Activated naive CD4-positive, alpha-beta T cell treated with anti-CD3 and anti-CD28 coated beads, Interleukin-2, amount 50 U/mL, for 16 hours (primary cell): ENCODE measurements around the gene MTARC1.

ENCODE experiments used
- DNase-seq: peaks from one replicate; pipeline ENCODE4 v3.0.0-alpha.2; 2020

Gene MTARC1

DNA sequence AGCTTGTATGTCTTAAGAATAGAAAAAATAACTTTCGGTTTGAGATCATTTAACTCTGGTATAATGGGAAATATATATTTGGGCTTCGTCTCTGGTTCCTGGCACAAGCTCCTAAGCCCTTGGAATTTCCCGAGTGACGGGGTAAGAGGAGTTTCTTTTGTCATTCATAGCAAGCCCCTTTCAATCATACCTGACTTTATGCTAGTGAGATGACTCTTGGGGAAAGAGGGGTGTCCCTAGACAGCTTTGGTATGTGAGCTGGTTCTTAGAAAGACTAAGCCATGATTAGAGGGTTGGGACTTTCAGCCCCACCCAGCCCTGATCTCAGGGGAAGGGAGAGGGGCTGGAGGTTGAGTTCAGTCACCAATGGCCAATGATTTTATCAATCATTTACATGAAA is 13.9 kb upstream of the MTARC1 start:
- DNase-seq = no peak

DNA sequence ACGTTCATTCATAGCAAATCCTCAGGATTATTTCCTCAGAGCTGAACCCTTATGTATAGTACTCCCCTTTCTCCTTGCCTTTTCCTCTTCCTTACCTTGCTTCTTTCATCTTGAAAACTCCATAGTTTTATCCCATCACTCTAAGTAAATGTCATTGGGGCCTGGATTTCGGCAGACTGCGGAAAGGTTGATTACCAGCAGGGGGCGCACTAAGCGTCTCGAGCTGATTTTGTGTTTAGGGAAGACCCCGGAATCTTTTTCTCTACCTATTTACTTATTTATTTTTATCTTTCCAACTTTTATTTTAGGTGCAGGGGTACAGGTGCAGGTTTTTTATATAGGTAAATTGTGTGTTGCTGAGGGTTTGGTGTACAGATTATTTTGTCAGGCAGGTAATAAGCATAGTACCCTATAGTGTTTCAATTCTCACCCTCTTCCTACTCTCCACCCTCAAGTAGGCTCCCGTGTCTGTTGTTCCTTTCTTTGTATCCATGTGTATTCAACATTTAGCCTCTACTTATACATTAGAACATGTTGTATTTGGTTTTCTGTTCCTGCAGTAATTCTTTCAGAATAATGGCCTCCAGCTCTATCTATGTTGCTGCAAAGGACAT is 11.4 kb upstream of the MTARC1 start:
- peak; percentile 24 for DNase-seq

- DNase-seq = no peak
Observed at GRCh38 chr1:220776254-220776653, 10.5 kb upstream of the MTARC1 start.

GRCh38 chr1:220776720-220777326 is 9.9 kb upstream of the MTARC1 start:
- DNase-seq = peak; percentile 67

GRCh38 chr1:220783453-220783852 is 3.3 kb upstream of the MTARC1 start:
- DNase-seq = no peak

DNA sequence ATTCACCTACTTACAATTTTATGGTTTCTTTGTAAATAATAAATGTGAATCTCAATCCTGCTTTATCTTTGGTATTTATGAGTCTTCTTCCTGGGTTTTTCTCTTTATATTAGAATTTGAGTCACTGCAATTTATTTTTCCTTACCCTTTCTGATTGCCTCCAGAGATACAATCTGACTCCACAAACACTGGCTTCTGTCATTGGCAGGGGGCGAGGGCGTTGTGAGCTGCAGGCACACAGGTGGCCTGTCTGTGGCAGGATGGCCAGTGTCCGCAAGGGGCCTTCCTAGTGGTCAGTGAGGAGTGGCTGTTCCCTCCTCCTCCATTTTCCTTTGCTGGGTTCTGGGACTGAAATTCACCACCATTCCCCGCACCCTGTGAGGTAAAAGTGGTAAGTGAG is 2.0 kb upstream of the MTARC1 start:
- no peak for DNase-seq

- DNase-seq = no peak
Observed at GRCh38 chr1:220785166-220786056, 1.3 kb upstream of the MTARC1 start.

DNA sequence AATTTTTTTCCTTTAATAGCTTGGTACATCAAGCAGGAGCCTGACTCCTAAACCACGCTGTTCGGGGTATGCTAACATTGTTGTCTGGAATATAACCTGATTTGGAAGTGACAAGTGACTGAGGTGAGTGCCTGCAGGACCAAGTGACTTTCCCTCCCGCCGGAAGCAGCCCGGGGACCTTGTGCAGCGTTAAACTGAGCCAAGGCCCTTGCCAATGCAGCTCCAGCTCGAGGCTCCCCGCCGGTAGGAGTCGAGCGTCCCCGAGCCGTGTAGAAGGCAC is 716 bp upstream of the MTARC1 start:
- no peak for DNase-seq

- no peak for DNase-seq
Observed at GRCh38 chr1:220787069-220787619, 431 bp downstream of the MTARC1 start.

DNA sequence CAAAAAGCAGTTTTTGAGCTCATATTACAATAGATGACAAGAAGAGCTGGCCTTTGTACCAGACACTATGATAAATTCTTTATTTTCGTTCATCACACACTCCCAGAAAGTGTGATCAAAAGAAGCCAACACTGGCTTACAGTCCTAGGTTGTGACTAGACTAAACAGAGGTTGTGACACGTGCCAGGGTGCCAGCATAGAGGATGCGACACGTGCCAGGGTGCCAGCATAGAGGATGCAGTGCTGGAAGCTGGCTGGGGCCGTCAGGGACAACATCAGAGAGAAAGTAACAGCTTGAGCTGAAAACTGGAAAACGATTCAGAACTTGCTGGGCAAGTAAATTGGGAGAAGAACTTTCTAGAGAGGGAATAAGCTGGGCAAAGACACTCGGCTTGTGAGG is 2.2 kb downstream of the MTARC1 start:
- DNase-seq = no peak

DNA sequence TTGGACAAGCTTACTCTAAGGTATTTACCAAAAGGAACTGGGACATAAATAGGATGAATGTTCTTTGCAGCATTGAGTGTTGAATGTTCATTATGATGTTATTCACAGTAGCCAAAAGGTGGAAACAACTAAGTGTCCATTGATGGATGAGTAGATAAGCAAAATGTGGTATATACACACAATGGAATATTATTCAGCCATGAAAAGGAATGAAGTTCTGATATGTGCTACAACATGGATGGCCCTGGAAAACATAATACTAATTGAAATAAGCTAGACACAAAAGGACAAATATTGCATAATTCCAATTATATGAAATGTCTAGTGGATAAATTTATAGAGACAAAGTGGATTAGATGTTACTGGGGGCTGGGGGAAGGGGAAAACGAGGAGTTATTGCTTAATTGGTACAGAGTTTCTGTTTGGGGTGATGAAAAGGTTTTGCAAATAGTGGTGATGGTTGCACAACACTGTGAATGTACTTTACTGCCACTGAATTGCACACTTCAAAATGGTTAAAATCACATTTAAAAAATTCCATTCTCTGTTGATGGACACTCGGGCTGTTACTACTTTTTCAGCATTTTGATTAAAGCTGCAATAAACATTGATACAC is 2.9 kb downstream of the MTARC1 start:
- DNase-seq = no peak

DNA sequence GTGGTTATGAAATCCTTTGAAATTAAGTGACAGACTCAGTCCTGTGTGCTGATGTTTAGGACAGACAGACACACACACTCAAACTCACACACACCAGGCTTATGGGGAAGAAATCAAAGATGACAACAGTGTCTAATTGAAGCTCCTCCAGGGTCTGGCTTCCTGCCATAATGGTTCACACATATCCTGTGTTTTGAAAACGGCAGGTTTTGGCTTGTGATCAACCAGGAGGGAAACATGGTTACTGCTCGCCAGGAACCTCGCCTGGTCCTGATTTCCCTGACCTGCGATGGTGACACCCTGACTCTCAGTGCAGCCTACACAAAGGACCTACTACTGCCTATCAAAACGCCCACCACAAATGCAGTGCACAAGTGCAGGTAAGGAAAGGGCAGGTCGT is 4.6 kb downstream of the MTARC1 start:
- DNase-seq = no peak

DNA sequence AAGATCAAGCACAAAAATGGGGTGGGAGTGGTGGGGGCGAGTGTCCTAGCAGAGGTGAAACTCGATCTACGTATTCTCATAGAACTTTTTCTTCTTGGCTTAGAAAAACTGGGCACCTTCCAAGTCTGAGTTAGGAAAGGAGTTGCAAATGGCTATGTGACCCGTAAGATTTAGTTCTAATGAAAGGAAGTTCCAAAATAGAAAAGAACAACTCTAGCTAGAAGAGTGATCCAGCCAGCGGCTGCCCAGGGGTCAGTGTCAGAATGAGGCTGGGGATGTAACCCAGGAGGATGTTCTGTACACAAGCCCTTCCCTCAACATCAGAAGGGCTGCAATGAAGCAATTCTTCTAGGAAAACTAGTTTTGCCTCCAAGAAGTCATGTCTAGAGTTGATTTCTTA is 5.2 kb downstream of the MTARC1 start:
- no peak for DNase-seq

DNA sequence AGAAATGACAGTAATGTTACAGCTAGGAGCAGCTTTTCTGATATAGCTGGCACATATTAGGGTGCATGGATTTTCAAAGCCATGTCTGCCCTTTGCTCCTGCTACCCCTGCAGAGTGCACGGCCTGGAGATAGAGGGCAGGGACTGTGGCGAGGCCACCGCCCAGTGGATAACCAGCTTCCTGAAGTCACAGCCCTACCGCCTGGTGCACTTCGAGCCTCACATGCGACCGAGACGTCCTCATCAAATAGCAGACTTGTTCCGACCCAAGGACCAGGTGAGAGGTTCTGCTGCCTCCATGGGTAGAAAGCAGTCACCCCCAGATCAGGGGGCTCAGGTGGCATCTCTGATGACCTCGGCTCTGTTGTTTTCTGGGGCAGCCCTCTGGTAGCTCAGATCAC is 9.8 kb downstream of the MTARC1 start:
- DNase-seq = no peak

DNA sequence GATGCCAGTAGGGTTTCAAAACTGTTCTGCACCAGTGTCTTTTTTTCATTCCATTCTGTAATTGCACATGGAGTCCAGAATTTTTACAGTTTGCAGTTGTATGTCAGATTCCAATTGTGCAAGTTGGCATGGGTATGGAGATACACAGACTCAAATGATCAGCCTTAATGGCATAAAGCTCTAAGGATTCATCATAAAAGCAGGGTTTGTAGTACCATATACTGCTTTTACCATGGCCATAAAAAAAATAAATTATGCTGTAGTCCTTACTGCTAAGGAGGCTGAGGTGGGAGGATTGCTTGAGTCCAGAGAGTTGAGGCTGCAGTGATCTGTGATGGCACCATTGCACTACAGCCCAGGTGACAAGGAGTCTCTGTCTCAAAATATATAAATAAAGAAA is 10.3 kb downstream of the MTARC1 start:
- DNase-seq = no peak

GRCh38 chr1:220797553-220797952 is 10.8 kb downstream of the MTARC1 start:
- DNase-seq = no peak

GRCh38 chr1:220798338-220798737 is 11.6 kb downstream of the MTARC1 start:
- DNase-seq = no peak

GRCh38 chr1:220800262-220800661 is 13.5 kb downstream of the MTARC1 start:
- no peak for DNase-seq

DNA sequence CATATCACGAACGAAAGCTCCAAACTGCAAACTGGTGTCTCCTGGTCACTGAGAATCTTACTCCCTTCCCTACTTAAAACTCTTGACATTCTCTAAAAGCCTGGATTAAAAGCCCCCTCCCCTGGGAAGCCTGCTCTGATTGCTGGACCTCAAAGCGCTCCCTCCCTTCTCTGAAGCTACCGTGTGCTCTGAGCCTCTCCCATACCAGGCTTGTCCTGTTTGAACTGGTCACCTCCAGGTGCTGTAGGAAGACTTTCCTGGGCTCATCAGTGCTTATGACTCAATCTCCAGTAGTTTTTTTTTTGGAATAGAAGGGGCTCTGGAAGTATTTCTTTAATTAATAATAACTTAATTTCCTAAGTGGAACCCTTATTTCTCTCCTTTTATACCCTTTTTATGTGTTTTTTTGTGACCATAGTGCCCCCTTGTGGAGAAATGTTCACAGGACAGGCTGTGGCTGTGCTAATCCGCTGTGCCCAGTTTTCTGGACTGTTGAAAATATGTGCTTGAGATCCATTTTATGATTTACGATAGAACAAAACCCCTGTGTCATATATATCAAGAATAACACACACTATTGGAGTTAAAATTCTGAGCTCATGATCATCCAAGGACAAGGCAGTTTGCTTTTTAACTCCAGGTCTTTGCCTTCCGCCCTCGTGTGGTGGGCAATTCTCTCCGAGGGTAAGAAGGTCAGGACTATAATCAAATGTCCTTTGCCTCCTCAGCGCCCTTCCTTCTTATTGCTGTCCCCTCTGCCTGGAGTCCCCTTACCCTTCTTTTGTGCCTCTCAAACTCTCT is 16.9 kb downstream of the MTARC1 start:
- no peak for DNase-seq

- DNase-seq = no peak
Observed at GRCh38 chr1:220804202-220804586, 17.5 kb downstream of the MTARC1 start.

- no peak for DNase-seq
Observed at GRCh38 chr1:220806408-220806807, 19.7 kb downstream of the MTARC1 start.

DNA sequence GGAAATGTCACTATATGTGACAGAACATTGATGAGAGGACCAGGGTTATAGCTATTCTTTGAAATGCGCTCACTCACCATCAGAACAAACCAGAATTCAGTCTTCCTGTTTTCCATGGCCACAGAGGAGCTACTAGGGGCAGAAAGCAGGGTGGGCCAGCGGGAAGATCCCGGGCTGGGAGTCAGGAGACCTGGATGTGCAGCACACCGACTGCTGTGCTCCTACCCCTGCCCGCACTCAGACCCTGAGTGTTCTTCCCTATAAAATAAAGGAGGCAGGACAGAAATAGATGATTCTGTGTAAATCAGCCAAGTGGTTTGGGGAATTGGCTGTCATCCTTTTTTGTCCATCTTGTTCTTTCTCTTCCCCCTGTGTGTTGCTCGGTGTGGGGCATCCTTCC is 21.0 kb downstream of the MTARC1 start:
- DNase-seq = no peak
